Measurements from ENCODE around the gene SERF1A. TPM values are rescaled to one million over a fixed set of nuclear protein-coding genes. Genes with fewer than 3 reads are reported as not detected.

SERF1A gene
- total RNA-seq, 6 experiments from 2014 or later: 0.37 to 2.6 (median 1.2) TPM

Small RNA genes lying within 50 kb of the gene (small RNA-seq; reads per million reads assigned to genes)
- 0 reads per million in 2 experiments for gene CDH12P1

Other genes with a start within 250 kb of the SERF1A start
- gene SMN1, start 24.4 kb downstream of the SERF1A start, total RNA-seq: 10 to 100 TPM in 5 of 6 experiments, 1 to 10 TPM in 1; 9.6 to 27.3 (median 14.0) TPM
- 10 to 100 TPM in 2 of 6 experiments, 1 to 10 TPM in 4; 5.8 to 15.2 (median 7.8) TPM for gene NAIP, start 124.7 kb downstream of the SERF1A start, total RNA-seq
- gene GTF2H2, start 167.0 kb downstream of the SERF1A start, total RNA-seq: 10 to 100 TPM in 2 of 6 experiments, 1 to 10 TPM in 4; 5.9 to 14.9 (median 9.1) TPM